Stimulated activated naive CD8-positive, alpha-beta T cell treated with anti-CD3 and anti-CD28 coated beads, Interleukin-15, amount 100 ng/mL, for 72 hours (primary cell): Measurements from ENCODE around the gene TBL3.

Experiments used
- ATAC-seq: fragments of 150-1000 bp; cut with Tn5 transposase; 2 replicates; pipeline ENCODE4 v1.10.0; 2021; ENCODE audit warnings: mild to moderate bottlenecking, moderate library complexity
- DNase-seq, 2 donors: peaks; one replicate each; pipeline ENCODE4 v3.0.0; 2021 to 2022
- H3K27ac Mint-ChIP-seq, 2 donors: one replicate each; pipeline ENCODE4 v1.8.0; 2022; ENCODE audit warnings: mild to moderate bottlenecking in 2 of 2, mixed read lengths in 2 of 2, moderate library complexity in 2 of 2
- H3K27me3 Mint-ChIP-seq: one replicate; pipeline ENCODE4 v1.8.0; 2022; ENCODE audit warnings: mixed read lengths
- H3K4me1 Mint-ChIP-seq: one replicate; pipeline ENCODE4 v1.8.0; 2022; ENCODE audit warnings: mild to moderate bottlenecking, mixed read lengths
- H3K4me3 Mint-ChIP-seq, 2 donors: one replicate each; pipeline ENCODE4 v1.8.0; 2022; ENCODE audit warnings: mild to moderate bottlenecking in 2 of 2, mixed read lengths in 2 of 2, moderate library complexity in 1 of 2
- H3K9me3 Mint-ChIP-seq, 2 donors: one replicate each; pipeline ENCODE4 v1.8.0; 2022; ENCODE audit warnings: mixed read lengths in 2 of 2

Gene TBL3

DNA sequence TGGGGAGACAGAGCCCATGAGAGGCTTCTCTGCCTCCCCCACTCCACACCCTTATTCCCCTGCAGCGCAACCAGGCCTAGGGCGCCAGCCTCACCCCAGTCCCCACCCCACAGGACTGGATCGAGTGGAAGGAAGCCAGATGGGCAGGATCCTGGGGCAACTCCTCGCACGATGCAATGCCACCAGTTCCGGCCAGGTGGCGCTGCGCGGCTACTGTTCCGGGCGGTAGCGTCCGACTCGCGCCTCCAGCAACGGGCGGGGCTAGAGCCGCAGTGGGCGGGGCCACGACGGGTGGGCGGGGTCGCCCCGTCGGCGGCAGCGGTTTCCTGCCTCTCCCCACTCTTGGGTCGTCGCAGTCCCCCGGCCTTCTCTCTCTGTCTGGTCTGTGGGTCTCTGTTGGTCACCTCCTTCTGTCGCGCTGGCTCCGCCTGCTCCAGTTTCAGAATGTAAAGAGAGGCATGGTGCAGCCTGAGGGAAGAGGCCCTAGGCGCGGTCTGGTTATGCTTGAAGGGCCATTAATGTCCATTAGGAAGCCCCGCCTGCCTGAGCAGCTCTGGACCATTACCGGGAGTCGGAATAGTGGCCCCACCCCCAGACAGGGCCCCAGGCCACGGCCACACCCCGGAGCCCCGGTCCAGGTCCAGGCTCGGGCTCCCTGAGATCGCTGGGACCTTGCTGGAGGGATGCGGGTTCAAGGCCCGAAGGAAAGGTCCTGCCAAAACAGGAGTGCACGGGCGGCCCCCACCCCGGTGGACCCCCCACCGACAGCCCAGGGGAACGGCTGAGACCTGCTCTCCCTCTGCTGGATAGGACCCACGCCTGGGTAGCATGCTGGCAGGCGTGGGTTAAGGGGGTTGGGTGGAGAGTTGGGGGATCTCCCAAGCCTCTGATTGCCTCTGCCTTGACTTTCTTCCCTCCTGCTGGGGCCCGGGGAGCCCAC, 51.5 kb downstream of the TBL3 start:
- peak overlapping the region; percentile 80 to 89 for H3K4me3 Mint-ChIP-seq
- H3K27me3 Mint-ChIP-seq = peaks cover 75% of the 10 kb centered on the region
- DNase-seq (peak; percentile 93 to 96), ATAC-seq (peak; percentile 81)
- peaks cover 51% of the 10 kb centered on the region for H3K4me1 Mint-ChIP-seq
- no peaks in the 10 kb centered on the region for H3K9me3 Mint-ChIP-seq
- peak overlapping the region in 1 of 2 donors; percentile 84 for H3K27ac Mint-ChIP-seq

DNA sequence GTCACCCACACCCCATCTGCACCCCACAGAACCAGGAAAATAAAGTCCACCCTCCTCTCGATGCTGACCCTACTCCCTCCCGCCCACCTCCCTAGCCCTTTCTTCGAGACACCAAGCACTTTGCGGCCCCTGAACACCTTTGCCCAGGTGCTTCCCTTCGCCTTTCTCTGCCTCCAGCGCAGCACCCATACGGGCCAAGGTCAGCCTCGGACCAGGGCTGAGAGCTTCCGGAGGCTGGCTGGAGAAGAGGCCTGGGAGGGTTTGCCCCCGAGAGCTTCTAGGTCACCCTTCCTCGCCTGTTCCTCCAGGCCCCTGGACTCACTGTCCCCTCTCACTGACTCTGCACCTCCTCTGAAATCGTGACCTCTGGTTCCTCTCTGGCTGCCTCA, 52.2 kb downstream of the TBL3 start:
- Mint-ChIP-seq H3K27ac (no peak overlapping the region), H3K27me3 (peaks cover 69% of the 10 kb centered on the region), H3K4me3 (no peak overlapping the region), H3K9me3 (no peaks in the 10 kb centered on the region), H3K4me1 (peaks cover 51% of the 10 kb centered on the region)
- no peak for DNase-seq
- no peak for ATAC-seq

DNA sequence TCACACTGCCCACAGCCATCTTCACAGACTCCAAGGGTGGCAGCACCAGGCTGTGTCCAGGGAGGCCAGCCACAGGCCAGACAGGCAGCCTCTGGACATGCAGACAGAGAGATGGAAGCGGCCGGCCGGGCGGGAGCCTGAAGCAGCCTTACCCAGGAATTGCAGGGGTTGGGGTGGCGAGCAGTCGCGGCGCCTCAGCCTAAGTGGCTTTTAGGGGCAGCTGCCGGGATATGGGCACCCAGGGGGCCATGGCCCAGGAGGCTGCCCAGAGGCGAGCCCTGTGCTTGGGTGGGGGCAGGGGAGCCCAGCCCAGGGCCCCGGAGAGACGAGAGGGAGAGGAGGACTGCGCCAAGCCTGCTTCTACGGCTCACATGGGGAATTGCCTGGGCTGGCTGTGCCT, 53.4 kb downstream of the TBL3 start:
- H3K27me3 Mint-ChIP-seq = peaks cover 58% of the 10 kb centered on the region
- DNase-seq (no peak), ATAC-seq (no peak)
- peak overlapping the region in 1 of 2 donors; percentile 84 for H3K27ac Mint-ChIP-seq
- H3K4me3 Mint-ChIP-seq = peak overlapping the region in 1 of 2 donors; percentile 74
- H3K9me3 Mint-ChIP-seq = no peaks in the 10 kb centered on the region
- H3K4me1 Mint-ChIP-seq = peaks cover 46% of the 10 kb centered on the region

DNA sequence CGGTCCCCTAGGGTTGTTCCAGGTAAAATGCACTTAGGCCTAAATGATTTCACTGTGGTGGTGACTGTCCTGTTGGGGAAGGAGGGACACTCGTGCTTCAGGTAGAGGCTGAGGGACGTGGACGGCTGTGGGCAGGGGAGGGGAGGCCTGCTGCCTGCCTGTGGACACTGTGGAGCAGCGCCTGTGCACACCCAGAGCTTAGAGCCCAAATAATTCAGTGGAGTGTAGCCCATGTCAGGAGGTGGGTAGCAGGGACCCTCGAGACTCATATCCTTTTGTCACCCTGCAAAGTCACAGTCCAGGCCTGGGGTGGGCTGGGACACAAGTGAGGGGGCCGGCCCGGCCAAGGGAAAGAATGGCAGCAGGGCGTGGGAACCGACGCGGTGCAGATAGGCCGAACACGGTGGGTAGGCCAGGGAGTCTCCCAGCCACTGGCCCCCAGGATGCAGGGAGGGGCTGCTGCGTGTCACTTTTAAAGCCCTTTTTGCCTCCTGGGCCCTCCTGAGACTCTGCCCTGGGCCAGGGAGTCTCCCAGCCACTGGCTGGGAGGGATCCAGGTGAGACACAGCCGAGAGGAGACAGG, 54.1 kb downstream of the TBL3 start:
- no peak for ATAC-seq
- H3K27ac Mint-ChIP-seq = peak overlapping the region in 1 of 2 donors; percentile 91

DNA sequence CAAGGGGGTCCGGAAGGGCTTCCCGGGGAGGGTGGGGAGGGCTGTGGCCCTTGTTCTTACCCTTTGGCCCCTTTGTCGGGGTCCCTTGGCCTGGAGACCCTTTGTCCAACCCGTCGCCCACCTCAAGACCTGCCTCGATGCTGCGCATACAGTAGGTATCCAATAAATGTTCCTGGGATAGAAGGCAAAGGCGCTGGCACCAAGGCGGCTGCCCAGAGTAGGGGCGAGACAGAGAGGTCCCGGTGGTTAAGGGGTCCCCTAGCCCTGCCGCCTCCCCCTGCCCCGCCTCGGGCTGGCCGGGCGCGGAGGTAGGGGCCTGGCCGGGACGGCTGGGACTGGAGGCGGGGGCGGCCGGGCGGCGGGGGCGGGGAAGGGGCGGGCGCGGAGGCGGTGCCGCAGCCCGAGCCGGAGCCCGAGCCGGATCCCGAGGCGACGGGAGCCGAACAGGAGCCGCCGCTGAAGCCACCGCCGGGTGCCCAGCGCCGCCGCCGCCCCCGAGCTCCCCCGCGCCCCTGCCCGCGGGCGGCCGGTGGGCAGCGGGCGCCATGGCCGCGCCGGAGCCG, 54.7 kb downstream of the TBL3 start, which contains the start of gene NHERF2:
TSS of gene NHERF2 (plus strand) at position 442 of the 563 bp plus-strand sequence. CDS start at position 546, 104 bp downstream.
- DNase-seq (no peak), ATAC-seq (peak; percentile 3)
- H3K27ac Mint-ChIP-seq = peak within 1 kb of the TSS in 1 of 2 donors; percentile 91
- peaks cover 45% of the 10 kb centered on the region for H3K27me3 Mint-ChIP-seq
- no peaks in the 10 kb centered on the region for H3K9me3 Mint-ChIP-seq
- peaks cover 33% of the 10 kb centered on the region for H3K4me1 Mint-ChIP-seq
- peak within 1 kb of the TSS; percentile 62 to 79 for H3K4me3 Mint-ChIP-seq

More for the DNA sequence above, 54.1 kb downstream of the TBL3 start:
- Mint-ChIP-seq H3K27me3 (peaks cover 51% of the 10 kb centered on the region), H3K9me3 (no peaks in the 10 kb centered on the region), H3K4me1 (peaks cover 39% of the 10 kb centered on the region), H3K4me3 (peak overlapping the region; percentile 32 to 74)
- DNase-seq = no peak

DNA sequence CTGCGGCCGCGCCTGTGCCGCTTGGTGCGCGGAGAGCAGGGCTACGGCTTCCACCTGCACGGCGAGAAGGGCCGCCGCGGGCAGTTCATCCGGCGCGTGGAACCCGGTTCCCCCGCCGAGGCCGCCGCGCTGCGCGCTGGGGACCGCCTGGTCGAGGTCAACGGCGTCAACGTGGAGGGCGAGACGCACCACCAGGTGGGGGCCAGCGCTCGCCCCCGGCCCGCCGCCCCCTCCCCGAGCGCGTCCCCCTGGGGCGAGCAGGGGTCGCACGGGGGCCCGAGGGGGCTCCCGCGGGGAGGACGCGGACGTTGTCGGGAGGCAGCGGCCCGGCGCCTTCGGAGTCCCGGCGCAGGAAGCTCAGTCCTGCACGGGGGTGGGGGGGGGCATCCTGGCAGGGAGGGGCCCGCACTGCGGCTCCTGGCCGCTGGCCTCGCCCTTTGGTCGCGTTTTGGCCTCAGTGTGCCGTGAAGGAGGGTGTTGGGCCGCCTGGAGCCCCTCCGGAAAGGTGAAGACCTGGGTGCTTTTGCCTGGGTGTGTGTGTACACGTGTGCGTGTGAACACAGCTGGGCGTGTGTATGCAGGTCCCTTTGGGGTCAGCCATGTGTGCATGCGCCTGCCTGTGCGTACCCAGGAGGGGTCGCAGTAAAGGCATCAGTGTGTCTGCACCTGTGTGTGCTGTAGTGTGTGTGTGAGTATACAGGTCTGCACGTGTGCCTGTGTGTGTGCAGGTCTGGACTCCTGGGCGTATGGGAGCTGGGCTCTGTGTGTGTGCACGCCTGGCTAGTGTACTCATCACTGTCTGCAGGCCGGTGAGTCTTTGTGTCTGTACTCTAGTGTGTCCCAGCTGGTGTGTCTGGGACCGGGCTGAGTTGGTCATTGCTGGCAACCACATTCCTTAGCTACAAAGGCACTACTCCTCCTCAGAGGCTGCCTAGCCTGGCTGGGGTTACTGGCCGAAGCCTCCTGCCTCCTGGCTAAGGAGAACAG, 55.5 kb downstream of the TBL3 start:
- Mint-ChIP-seq H3K27me3 (peaks cover 37% of the 10 kb centered on the region), H3K27ac (no peak overlapping the region)

DNA sequence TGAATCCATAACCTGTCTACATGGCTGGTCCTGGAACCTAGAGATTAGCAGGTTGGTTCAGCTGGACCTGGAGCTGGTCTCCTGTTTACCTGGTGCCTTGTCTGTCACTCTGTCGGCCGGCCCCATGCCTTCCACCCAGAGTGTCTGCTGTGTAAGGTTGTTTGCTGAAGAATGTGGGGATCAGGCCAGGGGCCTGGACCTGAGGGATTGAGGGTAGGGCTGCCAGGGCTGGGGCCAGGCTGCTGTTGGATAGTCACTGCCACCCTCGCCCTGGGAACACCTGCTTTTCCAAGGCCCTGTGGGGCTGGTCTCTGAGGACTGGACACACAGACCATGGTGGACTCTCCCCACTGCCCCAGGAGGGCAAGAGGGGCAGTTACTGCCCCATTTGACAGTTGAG, 56.3 kb downstream of the TBL3 start:
- DNase-seq (no peak), ATAC-seq (no peak)
- H3K27me3 Mint-ChIP-seq = peaks cover 29% of the 10 kb centered on the region
- H3K9me3 Mint-ChIP-seq = no peaks in the 10 kb centered on the region
- H3K27ac Mint-ChIP-seq = no peak overlapping the region
- H3K4me1 Mint-ChIP-seq = peaks cover 20% of the 10 kb centered on the region
- H3K4me3 Mint-ChIP-seq = no peak overlapping the region

More for the DNA sequence above, 55.5 kb downstream of the TBL3 start:
- H3K9me3 Mint-ChIP-seq = no peaks in the 10 kb centered on the region
- H3K4me3 Mint-ChIP-seq = peak overlapping the region; percentile 62 to 79
- no peak for DNase-seq
- peak; percentile 14 for ATAC-seq
- H3K4me1 Mint-ChIP-seq = peaks cover 29% of the 10 kb centered on the region

DNA sequence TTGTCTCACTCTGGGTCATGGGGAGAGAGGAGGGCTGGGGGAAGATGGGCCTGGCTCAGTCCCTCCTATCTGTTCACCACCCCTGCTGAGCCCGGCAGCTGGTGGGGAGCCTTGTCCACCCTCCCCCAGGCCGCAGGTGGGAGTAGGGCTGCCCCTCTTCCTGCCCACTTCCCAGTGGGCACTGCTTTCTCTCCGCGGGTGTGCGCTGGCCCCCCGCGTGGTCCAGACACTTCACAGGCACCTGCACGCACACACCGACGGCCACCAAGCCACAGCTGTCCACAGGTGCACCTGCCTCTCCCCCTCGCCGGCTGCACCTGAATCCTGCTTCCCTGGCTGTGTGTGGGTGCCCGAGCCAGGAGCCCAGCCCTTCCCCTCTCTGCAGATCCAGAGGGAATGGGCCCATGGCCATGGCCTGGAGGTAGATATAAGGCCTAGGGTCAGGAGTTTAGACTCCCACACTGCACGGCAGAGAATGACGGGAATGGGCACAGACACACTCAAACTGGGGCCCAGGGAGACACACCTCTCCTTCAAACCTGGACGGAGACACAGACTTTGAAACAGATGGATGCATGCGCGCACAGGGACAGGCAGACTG, 56.9 kb downstream of the TBL3 start:
- Mint-ChIP-seq H3K9me3 (no peaks in the 10 kb centered on the region), H3K4me1 (peaks cover 15% of the 10 kb centered on the region), H3K27me3 (peaks cover 29% of the 10 kb centered on the region), H3K4me3 (no peak overlapping the region), H3K27ac (no peak overlapping the region)
- ATAC-seq (no peak), DNase-seq (no peak)

DNA sequence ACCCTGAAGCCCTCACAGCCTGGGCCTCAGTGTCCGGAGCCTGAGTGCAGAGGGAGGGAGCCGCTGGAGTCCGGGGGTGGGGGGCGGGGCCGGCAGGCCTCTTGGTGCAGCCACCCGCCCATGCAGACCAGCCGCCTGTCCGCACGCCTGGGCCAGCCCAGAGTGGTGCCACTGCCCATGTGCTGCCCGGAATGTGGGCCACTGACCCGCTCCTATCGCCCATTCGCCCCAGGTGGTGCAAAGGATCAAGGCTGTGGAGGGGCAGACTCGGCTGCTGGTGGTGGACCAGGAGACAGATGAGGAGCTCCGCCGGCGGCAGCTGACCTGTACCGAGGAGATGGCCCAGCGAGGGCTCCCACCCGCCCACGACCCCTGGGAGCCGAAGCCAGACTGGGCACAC, 57.5 kb downstream of the TBL3 start:
- DNase-seq (no peak), ATAC-seq (no peak)
- peaks cover 10% of the 10 kb centered on the region for H3K4me1 Mint-ChIP-seq
- no peak overlapping the region for H3K27ac Mint-ChIP-seq
- H3K27me3 Mint-ChIP-seq = peaks cover 29% of the 10 kb centered on the region
- H3K9me3 Mint-ChIP-seq = no peaks in the 10 kb centered on the region
- no peak overlapping the region for H3K4me3 Mint-ChIP-seq

DNA sequence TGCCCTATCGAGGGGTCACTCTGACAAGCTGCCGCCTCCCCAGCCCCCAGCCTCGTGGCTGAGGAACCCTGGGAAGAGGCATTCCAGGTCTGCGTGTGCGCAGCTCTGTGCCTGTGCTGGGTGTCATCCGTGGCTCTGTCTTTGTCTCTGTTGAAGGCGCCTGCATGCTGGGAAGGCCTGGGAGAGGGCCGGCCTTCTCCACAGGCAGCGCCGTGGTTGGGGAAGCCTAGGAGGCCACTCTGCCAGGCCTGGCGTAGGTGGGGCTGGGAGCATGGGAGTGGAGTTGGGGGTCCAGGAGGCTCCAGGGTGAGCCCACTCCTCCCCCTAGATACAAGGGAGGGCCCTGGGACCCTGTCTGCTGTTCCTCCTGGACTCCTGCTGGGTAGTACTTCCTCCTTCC, 58.2 kb downstream of the TBL3 start:
- Mint-ChIP-seq H3K4me1 (peaks cover 8% of the 10 kb centered on the region), H3K27ac (no peak overlapping the region), H3K9me3 (no peaks in the 10 kb centered on the region), H3K4me3 (no peak overlapping the region), H3K27me3 (peaks cover 26% of the 10 kb centered on the region)
- DNase-seq (no peak), ATAC-seq (no peak)

DNA sequence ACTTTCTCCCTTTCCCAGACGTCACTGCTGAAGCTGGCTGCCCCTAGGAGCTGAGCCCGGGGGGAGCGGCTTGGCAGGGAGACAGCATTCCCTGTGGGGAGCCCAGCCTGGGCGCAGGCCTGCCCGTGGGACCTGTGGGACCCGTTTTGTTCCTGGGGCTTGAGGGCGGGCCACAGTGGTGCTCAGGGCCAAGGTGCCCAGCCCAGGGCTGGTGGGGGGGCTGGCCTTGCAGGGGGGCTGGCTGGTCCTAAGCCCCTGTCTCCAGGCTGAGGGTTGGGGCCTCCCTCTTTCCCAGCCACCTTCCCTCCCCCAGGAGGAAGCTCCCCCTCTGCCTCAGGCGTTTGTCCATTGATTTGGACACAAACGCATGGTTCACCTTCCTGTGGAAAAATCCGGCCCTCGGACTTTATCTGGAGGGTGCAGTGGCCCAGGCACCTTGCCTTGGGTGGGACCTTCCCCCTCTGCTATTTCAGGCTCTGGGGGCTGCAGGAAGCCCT, 59.3 kb downstream of the TBL3 start:
- Mint-ChIP-seq H3K4me1 (peaks cover 1% of the 10 kb centered on the region), H3K27ac (no peak overlapping the region), H3K27me3 (peaks cover 15% of the 10 kb centered on the region), H3K9me3 (no peaks in the 10 kb centered on the region), H3K4me3 (no peak overlapping the region)
- DNase-seq (no peak), ATAC-seq (no peak)
